GM12878 (cell line): ENCODE data around the gene HUS1B. TPM values are rescaled to one million over a fixed set of nuclear protein-coding genes. Genes with fewer than 3 reads are reported as not detected.

ENCODE experiments used
- ATAC-seq: fragments of 200-7000 bp; cut with Tn5 transposase; 3 replicates; pipeline ENCODE4 v1.9.1; 2020; ENCODE audit warnings: mild to moderate bottlenecking, moderate library complexity
- BruUV-seq: library from RNA; stranded (reverse); fragments of 400-500 nt; replicated peaks from 2 replicates; lab custom pipeline; 2021; lab: Mats Ljungman, UMichigan
- CTCF ChIA-PET: fragments of 300-600 bp; sonication (Branson Sonifier 250); formaldehyde crosslinking; extraction: SDS; loops from one replicate; lab custom pipeline; 2021; ENCODE audit warnings: inconsistent platforms; lab: Yijun Ruan, JAX
- POLR2A ChIA-PET: fragments of 350-600 bp; formaldehyde crosslinking; extraction: SDS; loops from one replicate; lab custom pipeline; 2021; ENCODE audit warnings: inconsistent platforms; lab: Charles Lee
- RAD21 ChIA-PET: fragments of 300-600 bp; sonication (Branson Sonifier 250); formaldehyde crosslinking; loops from one replicate; lab custom pipeline; 2023; ENCODE audit warnings: antibody characterized with exemption; ENCODE audit not compliant: unreplicated experiment; lab: Charles Lee
- SMC1A ChIA-PET: fragments of 300-600 bp; sonication (Branson Sonifier 250); formaldehyde crosslinking; loops from one replicate; lab custom pipeline; 2023; ENCODE audit not compliant: unreplicated experiment, uncharacterized antibody; lab: Charles Lee
- DNase-seq: peaks from one replicate; pipeline ENCODE4 v3.0.0-alpha.2; 2011; ENCODE audit warnings: low read depth, low spot score
- FAIRE-seq: peaks from 3 replicates; lab custom pipeline; 2011; peaks lifted over from hg19 to GRCh38; lab: Jason Lieb, UNC
- H2AFZ ChIP-seq: 2 replicates; pipeline ENCODE4 v1.6.0; 2011; ENCODE audit warnings: low read depth, low read length, control low read depth; ENCODE audit not compliant: control insufficient read depth
- H3K27ac ChIP-seq: 2 replicates; pipeline ENCODE4 v1.5.1; 2011; ENCODE audit warnings: control low read depth; ENCODE audit not compliant: control insufficient read depth, insufficient read depth
- H3K27me3 ChIP-seq, 2 experiments: replicated peaks in 1 of 2; 2 replicates each; pipeline versions ENCODE4 v1.6.0 to v1.6.1; 2011; ENCODE audit warnings: low read length in 1 of 2; ENCODE audit not compliant: control insufficient read depth in 2 of 2, insufficient read depth in 2 of 2
- H3K36me3 ChIP-seq, 2 experiments: 2 replicates each; pipeline ENCODE4 v1.5.1; 2011; ENCODE audit warnings: low read length in 1 of 2; ENCODE audit not compliant: control insufficient read depth in 2 of 2, insufficient read depth in 2 of 2
- H3K4me1 ChIP-seq: 2 replicates; pipeline ENCODE4 v1.6.1; 2011; ENCODE audit warnings: mild to moderate bottlenecking, low read length, moderate library complexity, mixed read lengths; ENCODE audit not compliant: control insufficient read depth, insufficient read depth
- H3K4me2 ChIP-seq: 2 replicates; pipeline ENCODE4 v1.6.0; 2011; ENCODE audit warnings: control low read depth; ENCODE audit not compliant: control insufficient read depth, insufficient read depth
- H3K4me3 ChIP-seq: fragments of 200-600 bp; sonication (generic); 2 replicates; pipeline ENCODE4 v1.5.1; 2016
- H3K79me2 ChIP-seq: 2 replicates; pipeline ENCODE4 v1.6.0; 2011; ENCODE audit warnings: low read length; ENCODE audit not compliant: control insufficient read depth, insufficient read depth
- H3K9ac ChIP-seq: 2 replicates; pipeline ENCODE4 v1.8.0; 2011; ENCODE audit warnings: low read length, control low read depth, mixed read lengths; ENCODE audit not compliant: control insufficient read depth, insufficient read depth
- H3K9me3 ChIP-seq: replicated peaks from 3 replicates; pipeline ENCODE4 v1.5.1; 2011; ENCODE audit warnings: mild to moderate bottlenecking, low read length; ENCODE audit not compliant: control insufficient read depth, insufficient read depth
- H4K20me1 ChIP-seq: 2 replicates; pipeline ENCODE4 v1.6.0; 2011; ENCODE audit not compliant: control insufficient read depth, insufficient read depth
- ELK1 ChIP-seq: IDR thresholded peaks from 2 replicates; pipeline ENCODE4 v1.6.1; 2012; ENCODE audit warnings: low read depth, low read length, improper control_type of control experiment
- HDAC6 ChIP-seq: fragments of 200-600 bp; sonication (generic); IDR thresholded peaks from one replicate; pipeline ENCODE4 v1.8.0; 2017; ENCODE audit warnings: antibody characterized with exemption; ENCODE audit not compliant: unreplicated experiment
- JUNB ChIP-seq: IDR thresholded peaks from 2 replicates; pipeline ENCODE4 v1.6.1; 2016; ENCODE audit warnings: antibody characterized with exemption, mild to moderate bottlenecking
- KDM1A ChIP-seq: fragments of 200-600 bp; sonication (generic); IDR thresholded peaks from 2 replicates; pipeline ENCODE4 v1.6.1; 2016; ENCODE audit warnings: borderline replicate concordance
- NBN ChIP-seq: fragments of 450-650 bp; IDR thresholded peaks from 2 replicates; pipeline ENCODE4 v1.6.1; 2016
- NR2F1 ChIP-seq: fragments of 450-650 bp; conservative IDR thresholded peaks from 2 replicates; pipeline ENCODE4 v1.6.1; 2017; ENCODE audit warnings: mild to moderate bottlenecking
- PAX5 ChIP-seq: IDR thresholded peaks from 2 replicates; pipeline ENCODE4 v1.6.1; 2011; ENCODE audit warnings: low read depth, low read length, borderline replicate concordance
- RAD21 ChIP-seq: IDR thresholded peaks from 2 replicates; pipeline ENCODE4 v1.6.1; 2011; ENCODE audit warnings: mild to moderate bottlenecking, low read depth, low read length, moderate library complexity; ENCODE audit not compliant: insufficient read depth
- RBBP5 ChIP-seq: fragments of 200-600 bp; sonication (generic); conservative IDR thresholded peaks from 2 replicates; pipeline ENCODE4 v1.6.1; 2016
- SMAD1 ChIP-seq: fragments of 450-650 bp; IDR thresholded peaks from 2 replicates; pipeline ENCODE4 v1.6.1; 2018; ENCODE audit warnings: mild to moderate bottlenecking, low read depth; ENCODE audit not compliant: partially characterized antibody
- TBL1XR1 ChIP-seq: IDR thresholded peaks from 2 replicates; pipeline ENCODE4 v1.6.1; 2012; ENCODE audit warnings: low read depth, low read length, improper control_type of control experiment
- USF1 ChIP-seq: IDR thresholded peaks from 2 replicates; pipeline ENCODE4 v1.6.1; 2011; ENCODE audit warnings: borderline replicate concordance, low read depth, mild to moderate bottlenecking, moderate library complexity, mixed read lengths, low read length; ENCODE audit not compliant: insufficient read depth; ENCODE audit errors: extremely low read length
- ZBED1 ChIP-seq: IDR thresholded peaks from 2 replicates; pipeline ENCODE4 v1.6.1; 2016; ENCODE audit warnings: borderline replicate concordance
- ZBTB11 ChIP-seq: fragments of 450-650 bp; formaldehyde crosslinking; IDR thresholded peaks from 2 replicates; pipeline ENCODE4 v1.5.0; 2022; ENCODE audit warnings: mild to moderate bottlenecking, missing genetic modification characterization
- ZNF24 ChIP-seq: fragments of 450-650 bp; IDR thresholded peaks from 2 replicates; pipeline ENCODE4 v1.6.1; 2017; ENCODE audit warnings: antibody characterized with exemption, mild to moderate bottlenecking
- WGBS: methylation state at CpG from one replicate; pipeline ENCODE4 v1.1.6; 2016; ENCODE audit warnings: low lambda C conversion rate; ENCODE audit not compliant: insufficient replicate concordance, insufficient coverage; ENCODE audit errors: missing lambda C conversion rate; 5-methylcytosine and 5-hydroxymethylcytosine counted together
- in situ Hi-C: fragments of 300-500 bp; cut with MboI; formaldehyde crosslinking; loops from 9 replicates; pipeline ENCODE4 v1.14.3; 2018; ENCODE audit warnings: mixed read lengths
- intact Hi-C: fragments of 100-400 bp; cut with micrococcal nuclease; formaldehyde crosslinking; loops from one replicate; pipeline ENCODE4 v1.14.2; 2022; ENCODE audit not compliant: unreplicated experiment
- polyA plus RNA-seq, 11 experiments: library from polyadenylated mRNA; depleted of rRNA in 4 of 11; unstranded in 6 of 11; stranded (reverse) in 5 of 11; fragments of >200 nt; fragmentation: Nextera tagmentation in 4 of 11; fragmentation: Illumina TruSeq in 1 of 11; extraction: Ambion mirVana in 4 of 11; extraction: Trizol in 1 of 11; gene quantifications; 1 replicate in 1 of 11; 2 replicates in 10 of 11; pipeline versions ENCODE4 v1.2.1 to v1.2.3, GENCODE V29; 2011 to 2016; ENCODE audit warnings: inconsistent platforms in 2 of 11, missing spikeins in 2 of 11, low read depth in 1 of 11
- total RNA-seq, 4 experiments: library from RNA; depleted of rRNA in 3 of 4; stranded (reverse); fragments of >200 nt in 3 of 4; fragmentation: Illumina TruSeq in 1 of 4; extraction: Trizol in 1 of 4; gene quantifications; 2 replicates each; pipeline versions ENCODE4 v1.2.1 to v1.2.3, GENCODE V29; 2013 to 2021
- TF ChIP-seq, protein P1 (sequence below): fragments of 450-650 bp; IDR thresholded peaks from 2 replicates; pipeline ENCODE4 v1.6.1; 2017; ENCODE audit warnings: antibody characterized with exemption, mild to moderate bottlenecking, moderate library complexity

The HUS1B gene
- total and polyA plus RNA-seq, 10 of the 15 experiments (the other 5 are each of a cell fraction or from before 2014, with no cell fraction given) = 0.11 to 1.3 (median 0.68) TPM; not detected in 3

- TF ChIP-seq ELK1 = no peak
Observed at GRCh38 chr6:621931-622330, 35.0 kb downstream of the HUS1B start (continued).

DNA sequence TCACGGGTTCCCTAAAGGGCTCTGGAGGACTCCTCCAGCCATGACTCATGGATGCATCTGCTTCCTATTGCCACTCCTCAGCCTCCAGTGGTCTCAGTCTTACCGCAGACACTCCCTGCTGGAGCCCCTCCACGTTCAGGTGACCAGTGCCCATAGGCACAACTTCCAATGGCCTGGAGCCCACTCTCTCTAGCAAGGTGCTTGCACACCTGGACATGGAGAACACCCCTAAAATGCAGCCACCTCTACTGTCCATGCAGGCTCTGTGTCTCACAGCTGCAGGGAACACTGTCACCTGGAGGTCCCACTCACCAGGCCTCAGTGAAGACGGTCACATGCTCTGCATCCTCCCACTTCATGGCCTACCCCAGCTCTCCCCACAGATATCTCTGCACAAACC is 36.0 kb downstream of the HUS1B start:
- peaks cover 3 to 5% of the 10 kb centered on the region in 2 experiments; a peak in 3 of 4 replicates for H3K36me3 ChIP-seq
- in situ Hi-C loops = no loop called here
- no peak overlapping the region for H3K9ac ChIP-seq
- BruUV-seq = no TSS peak
- no peaks in the 10 kb centered on the region for H4K20me1 ChIP-seq
- no peaks in the 10 kb centered on the region for H3K79me2 ChIP-seq
- FAIRE-seq (no peak), DNase-seq (no peak), ATAC-seq (no peak)
- H3K4me3 ChIP-seq = no peak overlapping the region
- H3K27me3 ChIP-seq = no peaks in the 10 kb centered on the region
- CTCF ChIA-PET = no interaction called here
- H3K4me2 ChIP-seq = no peak overlapping the region
- POLR2A ChIA-PET = no interaction called here
- intact Hi-C loops = no loop called here
- SMC1A ChIA-PET = interaction anchor here (1.0 kb wide), 1 partner anchor 101 kb away, joined by 3 read pairs; no protein-coding TSS in a partner anchor
- H3K9me3 ChIP-seq = no peaks in the 10 kb centered on the region
- 73% methylated on average over 4 of the region's 4 CpGs for WGBS
- no peaks in the 10 kb centered on the region for H3K4me1 ChIP-seq
- RAD21 ChIA-PET = no interaction called here
- no peak overlapping the region for H2AFZ ChIP-seq
- H3K27ac ChIP-seq = no peak overlapping the region
- no peak for TF ChIP-seq USF1
- no peak for TF ChIP-seq ZBED1
- no peak for TF ChIP-seq RBBP5
- TF ChIP-seq HDAC6 = no peak
- TF ChIP-seq NBN = no peak
- TF ChIP-seq NR2F1 = no peak
- no peak for TF ChIP-seq PAX5
- no peak for TF ChIP-seq JUNB
- TF ChIP-seq SMAD1 = no peak
- TF ChIP-seq, protein P1, sequence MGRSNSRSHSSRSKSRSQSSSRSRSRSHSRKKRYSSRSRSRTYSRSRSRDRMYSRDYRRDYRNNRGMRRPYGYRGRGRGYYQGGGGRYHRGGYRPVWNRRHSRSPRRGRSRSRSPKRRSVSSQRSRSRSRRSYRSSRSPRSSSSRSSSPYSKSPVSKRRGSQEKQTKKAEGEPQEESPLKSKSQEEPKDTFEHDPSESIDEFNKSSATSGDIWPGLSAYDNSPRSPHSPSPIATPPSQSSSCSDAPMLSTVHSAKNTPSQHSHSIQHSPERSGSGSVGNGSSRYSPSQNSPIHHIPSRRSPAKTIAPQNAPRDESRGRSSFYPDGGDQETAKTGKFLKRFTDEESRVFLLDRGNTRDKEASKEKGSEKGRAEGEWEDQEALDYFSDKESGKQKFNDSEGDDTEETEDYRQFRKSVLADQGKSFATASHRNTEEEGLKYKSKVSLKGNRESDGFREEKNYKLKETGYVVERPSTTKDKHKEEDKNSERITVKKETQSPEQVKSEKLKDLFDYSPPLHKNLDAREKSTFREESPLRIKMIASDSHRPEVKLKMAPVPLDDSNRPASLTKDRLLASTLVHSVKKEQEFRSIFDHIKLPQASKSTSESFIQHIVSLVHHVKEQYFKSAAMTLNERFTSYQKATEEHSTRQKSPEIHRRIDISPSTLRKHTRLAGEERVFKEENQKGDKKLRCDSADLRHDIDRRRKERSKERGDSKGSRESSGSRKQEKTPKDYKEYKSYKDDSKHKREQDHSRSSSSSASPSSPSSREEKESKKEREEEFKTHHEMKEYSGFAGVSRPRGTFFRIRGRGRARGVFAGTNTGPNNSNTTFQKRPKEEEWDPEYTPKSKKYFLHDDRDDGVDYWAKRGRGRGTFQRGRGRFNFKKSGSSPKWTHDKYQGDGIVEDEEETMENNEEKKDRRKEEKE = no peak
- no peak for TF ChIP-seq RAD21
- TF ChIP-seq ZBTB11 (CRISPR knock-in tag) = no peak
- TF ChIP-seq KDM1A = no peak
- no peak for TF ChIP-seq ZNF24
- TF ChIP-seq TBL1XR1 = no peak
